Astrocyte (in vitro differentiated cells and primary cell): Measurements from ENCODE around the gene GNB1. TPM values are rescaled to one million over a fixed set of nuclear protein-coding genes. Genes with fewer than 3 reads are reported as not detected.

Experiments
- DNase-seq: peaks from one replicate; pipeline ENCODE4 v3.0.0-alpha.2; 2010; ENCODE audit warnings: low read depth
- FAIRE-seq: peaks from 2 replicates; lab custom pipeline; 2011; peaks lifted over from hg19 to GRCh38; lab: Jason Lieb, UNC
- H2AFZ ChIP-seq: 2 replicates; pipeline ENCODE4 v1.6.0; 2012; ENCODE audit warnings: low read depth, low read length, inconsistent platforms
- H3K27ac ChIP-seq: 2 replicates; pipeline ENCODE4 v1.5.1; 2011; ENCODE audit warnings: low read depth, low read length, inconsistent platforms
- H3K27me3 ChIP-seq: 2 replicates; pipeline ENCODE4 v1.6.0; 2011; ENCODE audit warnings: low read length, inconsistent platforms; ENCODE audit not compliant: insufficient read depth
- H3K36me3 ChIP-seq: 2 replicates; pipeline ENCODE4 v1.5.1; 2011; ENCODE audit warnings: low read length, inconsistent platforms; ENCODE audit not compliant: insufficient read depth
- H3K4me1 ChIP-seq: 2 replicates; pipeline ENCODE4 v1.5.1; 2011; ENCODE audit warnings: low read length, inconsistent platforms; ENCODE audit not compliant: insufficient read depth
- H3K4me2 ChIP-seq: 2 replicates; pipeline ENCODE4 v1.6.0; 2012; ENCODE audit warnings: low read length, inconsistent platforms
- H3K4me3 ChIP-seq: 2 replicates; pipeline ENCODE4 v1.5.1; 2011; ENCODE audit warnings: low read depth, mild to moderate bottlenecking, low read length, inconsistent platforms; ENCODE audit not compliant: insufficient read depth
- H3K79me2 ChIP-seq: 2 replicates; pipeline ENCODE4 v1.6.0; 2012; ENCODE audit warnings: mild to moderate bottlenecking, low read length, inconsistent platforms; ENCODE audit not compliant: insufficient read depth
- H3K9ac ChIP-seq: 2 replicates; pipeline ENCODE4 v1.6.0; 2012; ENCODE audit warnings: mild to moderate bottlenecking, low read length, inconsistent platforms
- H3K9me3 ChIP-seq: 2 replicates; pipeline ENCODE4 v1.5.1; 2012; ENCODE audit warnings: low read depth, mild to moderate bottlenecking, low read length, inconsistent platforms; ENCODE audit not compliant: insufficient read depth
- H4K20me1 ChIP-seq: 2 replicates; pipeline ENCODE4 v1.6.0; 2012; ENCODE audit warnings: low read length, inconsistent platforms; ENCODE audit not compliant: insufficient read depth
- H3K27ac Mint-ChIP-seq: one replicate; pipeline ENCODE4 v1.8.0; 2021; ENCODE audit warnings: mild to moderate bottlenecking, mixed read lengths; ENCODE audit not compliant: unreplicated experiment
- H3K27me3 Mint-ChIP-seq: one replicate; pipeline ENCODE4 v1.8.0; 2021; ENCODE audit warnings: low read depth, mixed read lengths; ENCODE audit not compliant: unreplicated experiment
- H3K36me3 Mint-ChIP-seq: one replicate; pipeline ENCODE4 v1.8.0; 2021; ENCODE audit warnings: low read depth, mixed read lengths; ENCODE audit not compliant: unreplicated experiment
- H3K4me1 Mint-ChIP-seq: one replicate; pipeline ENCODE4 v1.8.0; 2021; ENCODE audit warnings: low read depth, mixed read lengths; ENCODE audit not compliant: unreplicated experiment
- H3K4me3 Mint-ChIP-seq: one replicate; pipeline ENCODE4 v1.8.0; 2021; ENCODE audit warnings: mild to moderate bottlenecking, moderate library complexity, mixed read lengths; ENCODE audit not compliant: unreplicated experiment
- H3K9me3 Mint-ChIP-seq: one replicate; pipeline ENCODE4 v1.8.0; 2021; ENCODE audit warnings: mild to moderate bottlenecking, mixed read lengths; ENCODE audit not compliant: unreplicated experiment
- EZH2 ChIP-seq: IDR thresholded peaks from 2 replicates; pipeline ENCODE4 v1.6.1; 2012; ENCODE audit warnings: mild to moderate bottlenecking, low read length, inconsistent platforms; ENCODE audit not compliant: insufficient read depth
- total RNA-seq: library from RNA; stranded (reverse); gene quantifications from 2 replicates; pipeline ENCODE4 v1.2.1, GENCODE V29; 2021
- TF ChIP-seq, protein P1 (sequence below): IDR thresholded peaks from 2 replicates; pipeline ENCODE4 v1.5.1; 2011; ENCODE audit warnings: low read depth, mild to moderate bottlenecking, inconsistent platforms, low read length, moderate library complexity; ENCODE audit not compliant: insufficient read depth

GNB1 gene
- total RNA-seq, 1 donor from 2014 or later: 602 TPM

DNA sequence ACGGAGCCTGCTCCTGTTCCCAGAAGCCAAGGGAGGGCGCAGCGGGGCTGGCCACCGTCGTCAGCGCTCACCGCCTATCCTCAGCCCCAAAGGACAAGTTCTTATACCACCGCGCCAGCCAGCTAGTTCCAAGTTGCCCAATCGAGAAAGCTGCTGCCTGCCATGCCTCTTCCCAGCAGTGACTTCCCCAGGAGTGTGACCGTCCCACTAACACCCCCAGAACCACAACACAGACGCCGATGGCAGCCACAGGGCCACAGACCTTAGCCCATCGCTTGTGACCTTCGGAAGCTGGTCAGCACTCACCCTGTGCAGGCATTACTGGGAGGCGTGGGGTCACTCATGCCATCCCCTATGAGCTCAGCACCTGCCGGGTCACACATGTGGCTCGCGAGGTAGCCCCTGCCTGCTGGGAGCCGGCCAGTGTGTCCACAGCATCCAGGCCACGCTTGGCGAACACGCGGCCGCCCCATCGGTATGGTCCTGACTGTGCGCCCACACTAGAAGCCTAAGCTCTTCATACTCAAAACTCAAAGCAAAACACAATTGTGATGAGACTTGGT, 132.7 kb downstream of the GNB1 start:
- no peak for FAIRE-seq
- Histone ChIP-seq H3K27me3 (no peaks in the 10 kb centered on the region), H3K9ac (no peak overlapping the region), H2AFZ (no peak overlapping the region), H3K4me1 (no peaks in the 10 kb centered on the region), H3K4me3 (no peak overlapping the region), H3K79me2 (peaks cover 41% of the 10 kb centered on the region), H3K9me3 (no peaks in the 10 kb centered on the region), H3K27ac (no peak overlapping the region), H4K20me1 (peaks cover 31% of the 10 kb centered on the region), H3K4me2 (no peak overlapping the region), H3K36me3 (peaks cover 7% of the 10 kb centered on the region)
- Mint-ChIP-seq H3K36me3 (peaks cover 22% of the 10 kb centered on the region), H3K27ac (peak overlapping the region; percentile 34), H3K4me1 (no peaks in the 10 kb centered on the region), H3K27me3 (no peaks in the 10 kb centered on the region), H3K9me3 (no peaks in the 10 kb centered on the region), H3K4me3 (no peak overlapping the region)
- no peak for DNase-seq
- TF ChIP-seq EZH2: no peak
- TF ChIP-seq, protein P1, sequence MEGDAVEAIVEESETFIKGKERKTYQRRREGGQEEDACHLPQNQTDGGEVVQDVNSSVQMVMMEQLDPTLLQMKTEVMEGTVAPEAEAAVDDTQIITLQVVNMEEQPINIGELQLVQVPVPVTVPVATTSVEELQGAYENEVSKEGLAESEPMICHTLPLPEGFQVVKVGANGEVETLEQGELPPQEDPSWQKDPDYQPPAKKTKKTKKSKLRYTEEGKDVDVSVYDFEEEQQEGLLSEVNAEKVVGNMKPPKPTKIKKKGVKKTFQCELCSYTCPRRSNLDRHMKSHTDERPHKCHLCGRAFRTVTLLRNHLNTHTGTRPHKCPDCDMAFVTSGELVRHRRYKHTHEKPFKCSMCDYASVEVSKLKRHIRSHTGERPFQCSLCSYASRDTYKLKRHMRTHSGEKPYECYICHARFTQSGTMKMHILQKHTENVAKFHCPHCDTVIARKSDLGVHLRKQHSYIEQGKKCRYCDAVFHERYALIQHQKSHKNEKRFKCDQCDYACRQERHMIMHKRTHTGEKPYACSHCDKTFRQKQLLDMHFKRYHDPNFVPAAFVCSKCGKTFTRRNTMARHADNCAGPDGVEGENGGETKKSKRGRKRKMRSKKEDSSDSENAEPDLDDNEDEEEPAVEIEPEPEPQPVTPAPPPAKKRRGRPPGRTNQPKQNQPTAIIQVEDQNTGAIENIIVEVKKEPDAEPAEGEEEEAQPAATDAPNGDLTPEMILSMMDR: no peak

DNA sequence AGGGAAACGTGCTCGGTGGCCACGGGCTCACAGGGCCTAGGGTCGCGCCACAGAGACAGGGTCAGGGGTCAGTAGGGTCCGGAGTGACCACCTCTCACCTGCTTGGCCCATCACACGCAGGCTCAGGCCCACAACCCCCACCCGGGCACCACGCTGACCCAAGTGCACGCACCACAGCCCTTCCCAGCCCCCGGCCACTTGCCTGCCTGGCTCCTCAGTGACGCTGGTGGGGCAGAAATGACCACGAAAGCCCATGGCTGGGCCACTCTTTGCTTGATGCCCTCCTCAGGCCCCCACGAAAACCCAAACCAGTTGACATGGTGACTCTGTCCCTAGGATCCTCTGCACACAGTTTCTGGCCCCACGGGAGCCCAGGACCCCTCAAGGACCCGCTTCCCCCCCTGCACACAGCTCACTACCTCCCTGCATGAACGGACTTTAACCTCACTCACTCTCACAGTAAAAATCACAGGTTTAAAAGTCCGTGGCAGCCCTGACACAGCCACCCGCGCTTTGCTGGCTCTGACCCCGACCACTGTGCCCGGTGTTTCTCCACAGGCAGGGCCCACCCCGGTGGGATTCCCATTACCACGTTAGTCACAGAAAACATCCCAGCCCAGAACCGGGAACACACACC, 133.3 kb downstream of the GNB1 start:
- H3K36me3 ChIP-seq: peaks cover 7% of the 10 kb centered on the region
- H3K9me3 Mint-ChIP-seq: no peaks in the 10 kb centered on the region

More for the DNA sequence above, 133.3 kb downstream of the GNB1 start:
- Mint-ChIP-seq H3K36me3 (peaks cover 22% of the 10 kb centered on the region), H3K4me3 (no peak overlapping the region), H3K27me3 (no peaks in the 10 kb centered on the region), H3K27ac (no peak overlapping the region), H3K4me1 (no peaks in the 10 kb centered on the region)
- FAIRE-seq: no peak
- H3K27me3 ChIP-seq: no peaks in the 10 kb centered on the region
- H3K27ac ChIP-seq: no peak overlapping the region
- H3K4me2 ChIP-seq: no peak overlapping the region
- no peaks in the 10 kb centered on the region for H3K4me1 ChIP-seq
- peaks cover 26% of the 10 kb centered on the region for H4K20me1 ChIP-seq
- H2AFZ ChIP-seq: no peak overlapping the region
- H3K79me2 ChIP-seq: peaks cover 37% of the 10 kb centered on the region
- H3K9ac ChIP-seq: no peak overlapping the region
- H3K9me3 ChIP-seq: no peaks in the 10 kb centered on the region
- H3K4me3 ChIP-seq: no peak overlapping the region
- TF ChIP-seq, protein P1: no peak
- TF ChIP-seq EZH2: no peak
- DNase-seq: no peak
